A673 (cell line): ENCODE results near the gene SEC61G. TPM values are rescaled to one million over a fixed set of nuclear protein-coding genes. Genes with fewer than 3 reads are reported as not detected.

ENCODE experiments used
- BruUV-seq: library from RNA; stranded (reverse); fragments of 400-500 nt; replicated peaks from 2 replicates; lab custom pipeline; 2021; lab: Mats Ljungman, UMichigan
- CTCF ChIA-PET: fragments of 300-600 bp; sonication (Branson Sonifier 250); formaldehyde crosslinking; loops from one replicate; lab custom pipeline; 2022; ENCODE audit warnings: antibody characterized with exemption; lab: Charles Lee
- POLR2A ChIA-PET: fragments of 300-600 bp; sonication (Branson Sonifier 250); formaldehyde crosslinking; loops from one replicate; lab custom pipeline; 2022; ENCODE audit warnings: antibody characterized with exemption; ENCODE audit not compliant: low non-redundant PET; lab: Charles Lee
- DNase-seq: peaks from one replicate; pipeline ENCODE4 v3.0.0-alpha.2; 2015; ENCODE audit warnings: low spot score
- H3K27ac ChIP-seq: fragments of 200-600 bp; sonication (generic); 2 replicates; pipeline ENCODE4 v1.5.1; 2016; ENCODE audit warnings: mixed run types, low read depth, mild to moderate bottlenecking, mixed read lengths, antibody characterized with exemption, low read length; ENCODE audit not compliant: poor library complexity, severe bottlenecking
- H3K27me3 ChIP-seq: fragments of 200-600 bp; sonication (generic); replicated peaks from 2 replicates; pipeline ENCODE4 v1.6.1; 2017; ENCODE audit warnings: mixed run types, low read depth, mild to moderate bottlenecking, mixed read lengths, antibody characterized with exemption, low read length; ENCODE audit not compliant: insufficient read depth, poor library complexity
- H3K36me3 ChIP-seq: fragments of 200-600 bp; sonication (generic); 2 replicates; pipeline ENCODE4 v1.6.1; 2016; ENCODE audit warnings: mixed run types, mild to moderate bottlenecking, mixed read lengths, antibody characterized with exemption, low read length; ENCODE audit not compliant: insufficient read depth, poor library complexity, severe bottlenecking
- H3K4me1 ChIP-seq: fragments of 200-600 bp; sonication (generic); 2 replicates; pipeline ENCODE4 v1.6.1; 2017; ENCODE audit warnings: mixed run types, mild to moderate bottlenecking, mixed read lengths, antibody characterized with exemption, low read length; ENCODE audit not compliant: insufficient read depth, poor library complexity, severe bottlenecking
- H3K4me3 ChIP-seq: fragments of 200-600 bp; sonication (generic); 2 replicates; pipeline ENCODE4 v1.5.1; 2016; ENCODE audit warnings: low read depth, mixed run types, mild to moderate bottlenecking, mixed read lengths, low read length; ENCODE audit not compliant: poor library complexity, severe bottlenecking
- H3K9me3 ChIP-seq: fragments of 200-600 bp; sonication (generic); 2 replicates; pipeline ENCODE4 v1.6.1; 2016; ENCODE audit warnings: mixed run types, low read depth, mild to moderate bottlenecking, mixed read lengths, antibody characterized with exemption, low read length; ENCODE audit not compliant: poor library complexity, severe bottlenecking
- CTCF ChIP-seq: fragments of 300-800, 200-600 bp; sonication (generic); conservative IDR thresholded peaks from 2 replicates; pipeline ENCODE4 v1.5.1; 2017; ENCODE audit warnings: low read depth, mild to moderate bottlenecking, antibody characterized with exemption, low read length, moderate library complexity, mixed read lengths
- EZH2 ChIP-seq: fragments of 200-600 bp; sonication (generic); IDR thresholded peaks from 2 replicates; pipeline ENCODE4 v1.6.1; 2017; ENCODE audit warnings: borderline replicate concordance, low read depth, mild to moderate bottlenecking, mixed read lengths, antibody characterized with exemption, low read length; ENCODE audit not compliant: poor library complexity, severe bottlenecking
- intact Hi-C: fragments of 100-400 bp; cut with micrococcal nuclease; formaldehyde crosslinking; loops from one replicate; pipeline ENCODE4 v1.10.0; 2022; ENCODE audit not compliant: unreplicated experiment
- total RNA-seq: library from RNA; stranded (reverse); gene quantifications from 2 replicates; pipeline ENCODE4 v1.2.3, GENCODE V29; 2021

SEC61G gene
- total RNA-seq, 1 experiment from 2014 or later = 136 TPM

GRCh38 chr7:54712820-54713219 lies 46.2 kb downstream of the SEC61G start:
- intact Hi-C loops = no loop called here
- no peak for TF ChIP-seq EZH2
- TF ChIP-seq CTCF = no peak
- H3K4me3 ChIP-seq = no peak overlapping the region
- no TSS peak for BruUV-seq
- H3K27me3 ChIP-seq = no peaks in the 10 kb centered on the region
- H3K4me1 ChIP-seq = no peaks in the 10 kb centered on the region
- CTCF ChIA-PET = no interaction called here
- H3K9me3 ChIP-seq = peaks cover 7% of the 10 kb centered on the region
- no peaks in the 10 kb centered on the region for H3K36me3 ChIP-seq
- POLR2A ChIA-PET = no interaction called here
- H3K27ac ChIP-seq = no peak overlapping the region
- no peak for DNase-seq

- intact Hi-C loops = no loop called here
- Histone ChIP-seq H3K27me3 (no peaks in the 10 kb centered on the region), H3K9me3 (peaks cover 5% of the 10 kb centered on the region), H3K27ac (no peak overlapping the region), H3K4me1 (no peaks in the 10 kb centered on the region), H3K36me3 (no peaks in the 10 kb centered on the region), H3K4me3 (no peak overlapping the region)
- CTCF ChIA-PET = no interaction called here
- BruUV-seq = no TSS peak
- DNase-seq = no peak
- TF ChIP-seq EZH2 = no peak
- no peak for TF ChIP-seq CTCF
- POLR2A ChIA-PET = no interaction called here
These were observed 47.0 kb downstream of the SEC61G start for GRCh38 chr7:54711900-54712595.

GRCh38 chr7:54709283-54709682 lies 49.7 kb downstream of the SEC61G start:
- Histone ChIP-seq H3K4me3 (no peak overlapping the region), H3K36me3 (no peaks in the 10 kb centered on the region), H3K27ac (no peak overlapping the region), H3K27me3 (no peaks in the 10 kb centered on the region), H3K9me3 (peaks cover 5% of the 10 kb centered on the region), H3K4me1 (no peaks in the 10 kb centered on the region)
- BruUV-seq = no TSS peak
- no peak for DNase-seq
- intact Hi-C loops = no loop called here
- ChIA-PET CTCF (no interaction called here), POLR2A (no interaction called here)
- TF ChIP-seq EZH2 (no peak), CTCF (no peak)
